Glutamatergic neuron (in vitro differentiated cells): ENCODE measurements around the gene MACROD2. TPM values are rescaled to one million over a fixed set of nuclear protein-coding genes. Genes with fewer than 3 reads are reported as not detected.

ENCODE experiments used
- DNase-seq: peaks from one replicate; pipeline ENCODE4 v3.0.0; 2022
- H3K27ac Mint-ChIP-seq: one replicate; pipeline ENCODE4 v1.8.0; 2020; ENCODE audit warnings: mild to moderate bottlenecking, mixed read lengths, inconsistent platforms; ENCODE audit not compliant: unreplicated experiment
- H3K27me3 Mint-ChIP-seq: one replicate; pipeline ENCODE4 v1.8.0; 2020; ENCODE audit warnings: mild to moderate bottlenecking, moderate library complexity, mixed read lengths, inconsistent platforms; ENCODE audit not compliant: unreplicated experiment
- H3K36me3 Mint-ChIP-seq: one replicate; pipeline ENCODE4 v1.8.0; 2020; ENCODE audit warnings: mild to moderate bottlenecking, mixed read lengths, inconsistent platforms; ENCODE audit not compliant: unreplicated experiment
- H3K4me1 Mint-ChIP-seq: one replicate; pipeline ENCODE4 v1.8.0; 2020; ENCODE audit warnings: mild to moderate bottlenecking, low read depth, mixed read lengths, inconsistent platforms; ENCODE audit not compliant: unreplicated experiment
- H3K4me3 Mint-ChIP-seq: one replicate; pipeline ENCODE4 v1.8.0; 2020; ENCODE audit warnings: mild to moderate bottlenecking, mixed read lengths, inconsistent platforms; ENCODE audit not compliant: unreplicated experiment
- H3K9me3 Mint-ChIP-seq: one replicate; pipeline ENCODE4 v1.8.0; 2020; ENCODE audit warnings: mild to moderate bottlenecking, moderate library complexity, mixed read lengths, inconsistent platforms; ENCODE audit not compliant: unreplicated experiment
- CTCF ChIP-seq: fragments of 200-600 bp; sonication (generic); IDR thresholded peaks from one replicate; pipeline ENCODE4 v1.5.0; 2021; ENCODE audit not compliant: partially characterized antibody, unreplicated experiment
- total RNA-seq: library from RNA; stranded (reverse); fragmentation: NEBNext Ultra II Directional; extraction: Animal tissue kit (Norgen Biotek cat#: 25700); gene quantifications from one replicate; pipeline ENCODE4 v1.2.1, GENCODE V29; 2021; ENCODE audit not compliant: unreplicated experiment

The MACROD2 gene
- total RNA-seq, 1 donor from 2014 or later = 8.7 TPM

GRCh38 chr20:15567219-15567618, 1571.9 kb downstream of the MACROD2 start:
- Mint-ChIP-seq H3K27ac (no peak overlapping the region), H3K36me3 (no peaks in the 10 kb centered on the region), H3K9me3 (no peaks in the 10 kb centered on the region), H3K4me3 (no peak overlapping the region), H3K27me3 (peaks cover 2% of the 10 kb centered on the region), H3K4me1 (peaks cover 4% of the 10 kb centered on the region)
- no peak for TF ChIP-seq CTCF
- DNase-seq = no peak

GRCh38 chr20:15570156-15570555, 1574.8 kb downstream of the MACROD2 start:
- TF ChIP-seq CTCF = no peak
- H3K27me3 Mint-ChIP-seq = peaks cover 2% of the 10 kb centered on the region
- no peaks in the 10 kb centered on the region for H3K36me3 Mint-ChIP-seq
- no peaks in the 10 kb centered on the region for H3K4me1 Mint-ChIP-seq
- H3K27ac Mint-ChIP-seq = no peak overlapping the region
- H3K4me3 Mint-ChIP-seq = no peak overlapping the region
- no peak for DNase-seq
- H3K9me3 Mint-ChIP-seq = no peaks in the 10 kb centered on the region

- H3K36me3 Mint-ChIP-seq = no peaks in the 10 kb centered on the region
Observed at GRCh38 chr20:15571056-15571455, 1575.7 kb downstream of the MACROD2 start.

GRCh38 chr20:15575255-15575654, 1579.9 kb downstream of the MACROD2 start:
- no peak overlapping the region for H3K27ac Mint-ChIP-seq
- H3K9me3 Mint-ChIP-seq = no peaks in the 10 kb centered on the region
- no peak for TF ChIP-seq CTCF
- H3K4me3 Mint-ChIP-seq = no peak overlapping the region
- H3K27me3 Mint-ChIP-seq = no peaks in the 10 kb centered on the region
- DNase-seq = no peak
- peaks cover 2% of the 10 kb centered on the region for H3K4me1 Mint-ChIP-seq
- no peaks in the 10 kb centered on the region for H3K36me3 Mint-ChIP-seq

More at GRCh38 chr20:15571056-15571455, 1575.7 kb downstream of the MACROD2 start:
- no peaks in the 10 kb centered on the region for H3K9me3 Mint-ChIP-seq
- TF ChIP-seq CTCF = no peak
- no peaks in the 10 kb centered on the region for H3K4me1 Mint-ChIP-seq
- no peak for DNase-seq
- H3K27me3 Mint-ChIP-seq = peaks cover 2% of the 10 kb centered on the region
- no peak overlapping the region for H3K4me3 Mint-ChIP-seq
- no peak overlapping the region for H3K27ac Mint-ChIP-seq

- Mint-ChIP-seq H3K4me1 (peaks cover 2% of the 10 kb centered on the region), H3K36me3 (no peaks in the 10 kb centered on the region), H3K27me3 (no peaks in the 10 kb centered on the region), H3K9me3 (no peaks in the 10 kb centered on the region), H3K27ac (no peak overlapping the region), H3K4me3 (no peak overlapping the region)
- no peak for TF ChIP-seq CTCF
- no peak for DNase-seq
Observed at GRCh38 chr20:15576411-15576810, 1581.1 kb downstream of the MACROD2 start.
